SKM-1 treated with dmso at 0.1 percent for 144 hours (cell line): ENCODE data around the gene BRI3.

ENCODE experiments used
- DNase-seq: peaks from one replicate; lab custom pipeline; 2025; ENCODE audit not compliant: unreplicated experiment; lab: John Stamatoyannopoulos, UW

Gene BRI3

DNA sequence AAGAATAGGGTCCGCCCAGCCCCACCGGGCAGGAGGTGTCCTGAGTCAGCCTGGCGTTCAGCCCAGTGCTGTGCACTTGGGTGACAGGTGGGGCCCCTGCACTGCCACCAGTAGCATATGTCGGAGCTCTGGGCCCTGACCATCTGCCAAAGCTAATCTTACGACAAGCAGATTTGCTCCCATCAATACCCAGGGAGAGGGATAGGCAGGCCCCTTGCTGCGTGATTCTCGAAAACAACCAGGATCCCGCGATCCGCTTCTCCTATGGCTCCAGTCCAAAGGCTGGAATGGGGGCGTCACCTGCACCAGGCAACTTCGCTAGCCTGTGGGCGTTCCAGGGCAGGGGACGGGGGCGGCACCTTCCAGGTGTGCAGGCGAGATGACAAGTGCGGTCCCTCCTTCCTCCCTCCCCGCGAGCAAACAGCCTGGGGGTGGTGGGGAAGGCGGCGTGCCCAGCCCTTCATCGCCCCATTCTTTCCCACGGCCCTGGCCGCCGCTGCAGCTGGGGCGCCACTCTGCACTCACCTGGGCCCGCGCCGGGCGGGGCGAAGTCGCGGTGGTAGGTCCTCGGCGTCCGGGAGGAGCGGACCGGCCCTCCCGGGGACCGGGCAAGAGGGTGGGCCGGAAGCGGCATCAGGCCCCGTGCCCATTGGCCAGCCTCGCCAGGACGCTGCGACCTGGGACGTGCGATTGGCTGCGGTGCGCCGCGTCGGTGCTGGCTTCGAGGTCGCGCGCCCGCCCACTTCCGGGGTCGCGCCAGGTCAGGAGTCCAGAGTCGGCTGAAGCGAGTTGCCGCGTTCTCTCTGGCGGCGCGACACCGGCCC is 29.7 kb upstream of the BRI3 start, which contains the start of gene TECPR1:
Gene TECPR1, minus strand, starts transcription at position 632 of the 824 bp plus-strand sequence. CDS start 6,086 bp downstream, outside the sequence.
- DNase-seq, result peak; percentile 93

DNA sequence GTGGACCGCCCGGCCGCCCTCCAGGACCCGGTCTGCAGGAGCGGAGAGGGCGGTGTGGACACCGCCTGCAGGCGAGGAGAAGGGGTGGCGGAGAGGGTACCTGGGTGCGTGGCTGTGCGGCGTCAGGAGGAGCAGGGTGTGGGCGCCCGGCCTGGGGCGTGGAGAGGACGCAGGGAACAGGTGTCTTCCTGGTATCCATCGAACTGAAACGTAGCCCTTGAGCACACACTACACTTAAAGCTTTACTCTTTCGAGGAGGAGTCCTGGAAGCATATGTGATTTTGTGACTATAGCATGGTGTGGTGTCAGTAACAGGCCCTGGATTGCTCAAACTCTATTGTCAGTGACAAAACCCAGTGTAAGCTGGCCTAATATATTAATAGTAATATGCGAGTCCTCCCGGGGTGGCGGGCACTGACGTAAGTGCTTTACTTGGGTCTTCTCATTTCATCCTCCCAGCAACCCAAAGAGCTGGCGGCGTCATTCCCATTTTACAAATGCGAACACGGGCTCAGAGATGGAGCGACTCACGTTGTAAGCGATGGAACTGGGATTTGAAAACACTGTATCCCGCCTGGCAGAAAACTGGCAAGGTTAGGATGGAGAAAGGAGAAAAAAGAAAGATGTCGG is 28.9 kb upstream of the BRI3 start:
- no peak for DNase-seq

DNA sequence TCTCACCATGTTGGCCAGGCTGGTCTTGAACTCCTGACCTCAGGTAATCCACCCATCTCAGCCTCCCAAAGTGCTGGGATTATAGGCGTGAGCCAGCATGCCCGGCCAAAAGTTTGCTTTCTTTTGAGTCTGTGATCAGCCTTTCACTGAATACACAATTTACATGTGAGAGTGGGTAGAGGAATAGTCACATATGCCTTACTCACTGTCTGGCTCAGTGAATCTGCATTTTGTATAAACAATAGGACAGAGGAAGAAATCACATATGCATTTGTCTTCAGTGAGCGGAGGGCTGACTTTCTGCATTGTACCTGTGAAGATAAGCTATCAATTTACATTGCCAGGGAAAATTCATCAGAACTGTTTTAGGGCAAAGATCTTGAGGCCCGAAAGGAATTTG is 27.0 kb upstream of the BRI3 start:
- DNase-seq, result no peak

DNA sequence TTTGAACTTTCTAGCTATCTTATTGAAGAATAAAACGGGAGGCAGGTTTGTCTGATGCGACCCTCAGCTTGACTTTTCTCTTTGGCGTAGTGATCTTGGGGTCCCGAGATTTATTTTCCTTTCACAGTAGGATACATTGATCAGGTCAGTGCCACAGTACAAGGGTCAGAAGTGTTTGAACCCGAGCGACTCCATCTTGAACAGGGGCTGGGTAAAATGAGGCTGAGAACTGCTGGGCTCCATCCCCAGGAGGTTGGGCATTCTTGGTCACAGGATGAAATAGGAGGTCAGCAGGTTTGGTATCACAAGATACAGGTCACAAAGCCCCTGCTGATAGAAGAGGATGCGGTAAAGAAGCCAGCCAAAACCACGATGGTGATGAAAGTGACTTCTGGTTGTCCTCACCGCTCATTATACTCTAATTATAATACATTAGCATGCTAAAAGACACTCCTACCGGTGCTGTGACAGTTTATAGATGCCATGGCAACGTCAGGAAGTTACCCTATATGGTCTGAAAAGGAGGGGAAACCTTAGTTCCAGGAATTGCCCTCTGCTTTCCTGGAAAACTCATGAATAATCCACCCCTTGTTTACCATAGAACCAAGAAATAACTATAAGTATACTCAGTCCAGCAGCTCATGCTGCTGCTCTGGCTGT is 26.4 kb upstream of the BRI3 start:
- no peak for DNase-seq

DNA sequence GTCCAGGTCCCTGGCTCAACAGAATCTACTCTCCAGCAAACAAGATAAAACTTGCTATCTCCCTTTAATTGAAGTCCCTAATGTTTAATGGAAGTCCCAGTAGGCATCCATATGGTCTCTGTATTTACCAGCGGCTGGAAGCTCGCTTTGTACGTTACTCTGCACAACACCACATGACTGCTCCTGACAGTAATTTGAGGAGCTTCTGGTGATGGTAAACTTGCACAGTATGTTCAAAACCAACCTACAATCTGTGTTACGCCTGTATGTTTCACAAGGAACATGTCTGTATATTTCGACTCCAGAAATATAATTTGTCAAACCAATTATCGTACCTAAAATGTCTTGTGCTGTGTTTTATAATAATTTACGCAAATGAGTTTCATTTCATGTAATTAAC is 25.1 kb upstream of the BRI3 start:
- DNase-seq, result no peak

DNA sequence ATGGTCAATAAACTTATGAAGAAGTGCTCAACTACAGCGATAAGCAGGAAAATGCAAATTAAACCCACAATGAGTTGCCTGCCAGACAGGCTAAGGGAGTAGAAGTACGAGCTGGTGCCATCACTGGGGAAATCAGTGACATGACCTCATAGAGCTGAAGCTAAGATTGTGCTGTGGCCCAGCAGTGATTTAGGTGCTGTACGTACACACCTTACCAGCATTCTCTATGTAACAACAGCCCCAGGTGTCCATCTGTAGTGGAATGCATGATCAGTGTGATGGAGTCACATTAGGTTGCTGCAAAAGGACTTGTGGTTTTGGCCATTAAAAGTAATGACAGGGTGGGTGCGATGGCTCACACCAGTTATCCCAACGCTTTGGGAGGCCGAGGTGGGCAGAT is 23.8 kb upstream of the BRI3 start:
- DNase-seq, result no peak

DNA sequence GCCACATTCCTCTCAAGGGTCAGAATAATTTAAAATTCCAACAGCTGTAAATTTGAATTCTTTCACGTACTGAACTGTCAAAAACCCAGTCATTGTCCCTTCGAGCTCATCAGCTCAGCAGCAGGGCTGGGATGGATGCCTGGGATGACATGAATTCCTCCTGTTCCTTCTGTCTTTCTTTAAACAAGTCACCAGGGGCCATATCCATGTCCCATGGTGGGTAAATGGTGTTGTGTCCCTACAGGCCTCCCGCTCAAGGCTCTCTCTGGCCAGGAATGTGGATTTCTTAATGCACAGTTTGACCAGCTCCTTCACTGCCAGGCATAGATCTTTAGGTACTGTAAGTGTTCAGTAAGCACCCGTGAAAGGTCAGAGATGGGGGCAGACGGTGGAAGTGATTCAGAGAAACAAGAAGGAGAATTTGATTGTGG is 15.6 kb upstream of the BRI3 start:
- no peak for DNase-seq

DNA sequence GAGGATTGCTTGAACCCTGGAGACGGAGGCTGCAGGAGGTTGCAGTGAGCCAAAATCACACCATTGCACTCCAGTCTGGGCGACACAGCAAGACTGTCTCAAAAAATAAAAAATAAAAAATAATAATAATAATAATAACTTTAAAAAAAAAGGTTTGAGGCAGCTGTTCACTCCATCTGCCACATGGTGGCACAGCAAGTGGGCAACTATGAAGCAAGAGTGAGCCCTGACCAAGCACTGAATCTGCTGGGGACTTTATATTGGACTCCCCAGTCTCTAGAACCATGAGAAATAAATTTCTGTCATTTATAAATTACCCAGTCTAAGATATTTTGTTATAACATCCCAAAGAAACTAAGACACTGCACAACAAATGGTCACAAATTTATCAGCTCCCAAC is 14.6 kb upstream of the BRI3 start:
- DNase-seq, result no peak

DNA sequence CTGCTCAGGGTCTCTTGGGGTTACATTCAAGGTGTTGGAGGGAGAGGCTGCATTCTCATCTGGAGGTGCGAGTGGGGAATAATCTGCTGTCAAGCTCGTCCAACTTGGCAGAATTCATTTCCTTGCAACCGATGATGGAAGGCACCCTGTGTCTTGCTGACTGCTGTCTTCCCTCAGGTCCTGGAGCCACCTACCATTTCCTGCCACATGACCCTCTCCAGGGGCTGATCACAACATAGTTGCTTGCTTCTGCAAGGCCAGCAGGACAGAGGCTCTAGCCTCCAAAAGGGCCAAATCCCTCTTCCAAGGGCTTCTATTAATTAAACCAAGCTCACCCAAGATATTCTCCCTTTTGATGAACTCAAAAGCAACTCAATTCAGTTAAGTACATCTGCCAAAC is 14.2 kb upstream of the BRI3 start:
- no peak for DNase-seq

DNA sequence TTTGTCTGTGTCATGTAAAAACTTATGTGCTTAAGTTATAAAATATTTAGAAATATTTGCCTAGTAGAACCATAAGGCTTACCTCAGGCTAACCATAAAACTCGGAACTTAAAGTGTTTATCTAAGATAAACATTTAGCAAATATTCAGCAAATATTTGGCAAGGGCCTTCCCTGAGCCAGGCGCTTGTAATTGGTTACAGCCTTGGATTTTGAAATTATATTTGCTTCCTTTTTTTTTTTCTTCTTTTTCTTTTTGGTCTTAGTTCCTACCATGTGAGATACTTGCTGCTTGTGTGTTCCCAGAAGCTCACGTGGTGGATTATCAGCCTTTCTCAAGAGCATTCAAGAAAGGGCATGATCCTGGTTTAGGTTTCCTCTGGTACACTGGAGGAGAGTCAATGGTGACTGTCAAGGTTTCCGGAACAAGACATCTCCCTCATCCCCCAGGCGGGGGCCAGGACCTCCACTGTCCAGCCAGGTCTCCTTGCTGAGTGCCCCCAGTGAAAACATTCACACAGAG is 5.2 kb upstream of the BRI3 start:
- peak; percentile 69 for DNase-seq

DNA sequence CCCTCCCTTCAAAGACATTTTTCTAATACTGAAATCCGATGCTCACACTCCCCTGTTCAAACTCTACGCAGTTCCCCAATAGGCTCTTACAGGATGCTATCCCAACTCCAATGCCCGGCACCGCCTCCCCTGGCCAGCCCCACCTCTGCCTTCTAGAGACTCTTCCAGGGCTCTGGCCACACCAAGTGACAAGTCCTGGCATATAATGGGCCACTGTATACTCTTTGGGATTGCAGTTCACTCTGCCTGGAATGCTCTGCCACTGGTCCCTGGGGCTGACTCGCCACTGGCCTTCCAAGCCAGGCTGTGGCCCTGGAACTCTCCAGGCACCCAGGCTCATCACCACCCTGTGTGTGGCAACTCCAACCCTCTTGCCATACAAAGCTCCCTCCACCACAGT is 3.1 kb upstream of the BRI3 start:
- no peak for DNase-seq

DNA sequence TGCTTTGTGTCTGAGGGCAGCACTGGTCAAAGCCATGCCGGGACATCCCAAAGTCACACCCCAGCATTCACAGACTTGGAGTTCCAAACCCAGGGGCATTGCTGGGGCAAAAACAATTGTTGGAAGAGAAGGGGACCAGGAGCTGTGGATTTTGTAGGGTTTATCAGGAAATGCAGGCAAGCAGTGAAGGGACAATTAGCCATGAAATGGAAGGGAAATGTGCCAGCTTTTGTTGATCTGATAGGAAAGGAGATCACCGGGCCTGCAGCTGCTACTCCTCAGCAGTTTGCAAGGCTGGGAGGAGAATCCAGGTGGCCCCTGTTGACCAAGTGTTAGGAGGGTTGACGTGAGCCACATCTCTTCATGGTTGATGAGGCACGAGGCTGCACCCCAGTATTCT is 2.5 kb upstream of the BRI3 start:
- no peak for DNase-seq

DNA sequence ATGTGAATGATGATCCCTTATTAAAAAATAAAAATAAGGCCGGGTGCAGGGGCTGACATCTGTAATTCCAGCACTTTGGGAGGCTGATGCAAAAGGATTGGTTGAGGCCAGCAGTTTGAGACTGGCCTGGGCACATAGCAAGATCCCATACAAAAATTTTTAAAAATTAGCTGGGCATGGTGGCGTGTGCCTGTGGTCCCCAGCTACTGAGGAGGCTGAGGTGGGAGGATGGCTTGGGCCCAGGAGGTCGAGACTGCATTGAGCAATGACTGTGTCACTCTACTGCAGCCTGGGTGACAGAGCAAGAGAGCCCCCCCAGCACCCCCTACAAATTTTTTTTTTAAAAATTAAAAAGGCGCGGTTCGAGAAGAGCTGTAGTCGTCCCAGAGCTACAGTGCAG is 1.2 kb upstream of the BRI3 start:
- no peak for DNase-seq

DNA sequence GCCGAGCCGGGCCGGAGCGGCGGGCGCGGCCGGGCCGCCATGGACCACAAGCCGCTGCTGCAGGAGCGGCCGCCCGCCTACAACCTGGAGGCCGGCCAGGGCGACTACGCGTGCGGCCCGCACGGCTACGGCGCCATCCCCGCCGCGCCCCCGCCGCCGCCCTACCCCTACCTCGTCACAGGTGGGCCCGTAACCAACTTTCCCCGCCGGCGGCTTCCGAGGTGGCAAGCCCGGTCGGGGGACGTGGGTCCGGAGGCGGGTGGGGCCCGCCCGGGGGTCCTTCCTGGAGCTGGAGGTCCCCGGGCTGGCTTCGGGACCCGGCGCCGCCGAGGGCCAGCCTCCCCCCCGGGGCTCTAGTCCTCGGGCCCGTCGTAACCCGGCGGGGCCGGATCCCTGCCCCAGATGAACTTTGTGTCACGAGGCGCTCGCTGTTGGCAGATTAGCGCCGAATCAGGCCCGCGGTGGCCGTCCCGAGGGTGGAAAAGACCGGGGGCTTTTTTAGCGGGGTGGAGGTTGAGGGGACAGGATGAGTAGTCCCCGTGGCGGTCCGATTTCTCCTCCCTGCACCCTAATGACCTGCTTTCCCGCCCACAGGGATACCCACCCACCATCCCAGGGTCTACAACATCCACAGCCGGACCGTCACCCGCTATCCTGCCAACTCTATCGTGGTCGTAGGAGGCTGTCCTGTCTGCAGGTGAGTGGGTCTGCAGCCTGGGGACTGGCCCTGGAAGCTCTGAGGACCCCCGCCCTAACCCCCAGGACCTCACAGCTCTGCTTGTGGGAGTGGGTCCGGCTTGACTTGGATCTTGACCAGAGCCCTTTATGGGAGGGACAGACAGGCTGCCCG is 496 bp downstream of the BRI3 start:
- DNase-seq, result no peak

DNA sequence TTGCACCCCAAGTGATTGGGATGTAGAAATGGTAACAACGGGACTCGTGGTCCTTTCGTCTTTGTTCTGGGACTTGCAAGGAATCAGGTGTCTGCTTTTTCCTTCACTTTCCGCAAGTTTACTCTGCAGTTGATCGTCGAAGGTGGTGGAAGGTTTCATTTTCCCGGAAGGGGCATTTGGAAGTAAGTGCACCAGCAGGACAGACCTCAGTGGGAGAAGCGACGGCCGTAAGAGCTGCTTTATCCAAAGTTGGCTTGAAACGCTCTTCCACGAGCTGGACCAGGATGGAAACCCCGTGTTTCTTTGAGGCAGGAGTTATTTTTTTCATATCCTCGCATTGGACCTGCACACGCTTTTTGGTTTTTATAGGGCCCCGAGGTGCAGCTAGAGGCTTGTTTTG is 1.2 kb downstream of the BRI3 start:
- no peak for DNase-seq

DNA sequence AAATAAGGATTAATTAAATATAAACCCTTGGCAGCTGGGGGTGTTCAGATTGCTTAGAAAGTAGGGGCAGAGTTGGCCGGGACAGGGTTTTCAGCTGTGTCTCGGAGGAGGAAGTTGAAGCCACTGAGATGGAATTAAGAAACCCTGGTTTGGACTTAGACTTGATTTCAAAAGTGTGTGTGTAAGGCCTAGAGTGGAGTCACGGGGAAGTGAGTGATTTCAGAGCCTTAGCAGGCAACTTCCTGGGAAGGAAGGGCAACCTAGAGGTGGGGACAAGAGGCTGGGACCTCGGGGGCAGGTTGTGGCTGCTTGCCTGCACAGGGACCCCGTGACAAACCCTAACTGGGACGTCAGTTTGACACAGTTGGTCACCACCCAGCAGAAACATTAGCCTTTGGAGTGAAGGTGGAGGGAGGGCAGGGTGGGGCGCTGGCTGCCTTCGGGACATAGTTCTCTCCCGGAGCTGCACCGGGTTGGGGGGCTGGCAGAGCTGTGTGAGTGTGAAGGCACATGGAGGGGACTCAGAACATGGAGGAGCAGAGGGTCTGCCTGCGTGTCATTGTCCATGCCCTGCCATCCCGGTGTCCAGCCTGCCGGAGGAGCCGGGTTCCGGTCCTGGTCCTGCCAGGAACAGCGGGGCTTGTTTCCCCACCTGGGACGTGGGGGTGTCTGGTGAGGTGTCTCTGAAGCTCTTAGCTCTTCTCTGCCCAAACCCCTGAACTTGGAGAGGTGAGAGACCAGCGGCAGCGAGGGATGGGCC is 1.8 kb downstream of the BRI3 start:
- DNase-seq, result peak; percentile 96

DNA sequence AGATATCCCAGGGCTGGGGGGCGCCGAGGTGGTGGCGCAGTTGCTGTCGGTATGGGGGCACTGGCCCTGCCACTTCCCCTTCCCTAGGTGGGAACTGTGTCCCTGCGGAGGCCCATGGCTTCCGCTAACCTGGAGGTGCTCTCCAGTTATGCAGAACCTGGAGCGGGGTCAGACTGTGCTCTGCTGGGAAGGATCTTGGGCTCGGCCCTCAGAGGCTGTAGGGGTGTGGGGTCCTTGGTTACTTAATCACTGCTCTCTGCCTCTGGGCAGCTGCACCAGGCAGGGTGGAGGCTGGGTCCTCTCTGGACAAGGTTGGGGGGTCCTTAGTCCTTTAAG is 2.4 kb downstream of the BRI3 start:
- DNase-seq, result no peak

DNA sequence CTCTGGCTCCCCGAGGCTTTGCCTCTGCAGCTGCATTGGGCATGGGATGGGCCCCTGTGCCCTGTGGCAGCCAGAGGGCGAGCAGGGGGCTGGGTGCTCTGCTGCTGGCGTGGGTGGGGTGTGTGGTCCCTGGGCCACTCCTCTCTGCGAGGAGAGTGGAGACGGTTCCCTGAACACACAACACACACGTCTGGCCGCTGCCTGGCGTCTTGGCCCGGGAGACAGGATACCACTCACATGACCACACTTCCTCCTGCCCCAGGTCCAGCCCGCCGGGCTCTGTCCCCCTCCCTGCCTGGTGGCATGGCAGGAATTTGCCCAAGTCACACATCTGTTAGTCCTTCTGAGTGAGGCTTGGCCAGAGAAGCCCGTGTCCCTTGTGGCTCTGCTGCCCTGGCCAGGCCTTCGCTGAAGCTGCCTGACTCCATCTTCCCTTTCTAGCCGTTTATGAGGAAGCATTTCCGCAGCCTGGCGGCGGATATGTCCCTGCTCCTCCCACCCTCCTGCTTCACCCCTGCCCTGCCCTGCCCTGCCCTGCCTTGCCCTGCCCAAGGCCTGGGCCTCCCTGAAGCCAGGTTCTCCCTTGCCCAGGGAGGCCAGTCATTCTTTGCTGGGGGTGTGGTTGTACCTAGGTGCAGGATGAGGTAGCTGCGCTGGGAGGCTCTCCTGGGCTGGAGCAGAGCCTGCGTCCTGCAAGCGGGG is 3.0 kb downstream of the BRI3 start:
- no peak for DNase-seq

DNA sequence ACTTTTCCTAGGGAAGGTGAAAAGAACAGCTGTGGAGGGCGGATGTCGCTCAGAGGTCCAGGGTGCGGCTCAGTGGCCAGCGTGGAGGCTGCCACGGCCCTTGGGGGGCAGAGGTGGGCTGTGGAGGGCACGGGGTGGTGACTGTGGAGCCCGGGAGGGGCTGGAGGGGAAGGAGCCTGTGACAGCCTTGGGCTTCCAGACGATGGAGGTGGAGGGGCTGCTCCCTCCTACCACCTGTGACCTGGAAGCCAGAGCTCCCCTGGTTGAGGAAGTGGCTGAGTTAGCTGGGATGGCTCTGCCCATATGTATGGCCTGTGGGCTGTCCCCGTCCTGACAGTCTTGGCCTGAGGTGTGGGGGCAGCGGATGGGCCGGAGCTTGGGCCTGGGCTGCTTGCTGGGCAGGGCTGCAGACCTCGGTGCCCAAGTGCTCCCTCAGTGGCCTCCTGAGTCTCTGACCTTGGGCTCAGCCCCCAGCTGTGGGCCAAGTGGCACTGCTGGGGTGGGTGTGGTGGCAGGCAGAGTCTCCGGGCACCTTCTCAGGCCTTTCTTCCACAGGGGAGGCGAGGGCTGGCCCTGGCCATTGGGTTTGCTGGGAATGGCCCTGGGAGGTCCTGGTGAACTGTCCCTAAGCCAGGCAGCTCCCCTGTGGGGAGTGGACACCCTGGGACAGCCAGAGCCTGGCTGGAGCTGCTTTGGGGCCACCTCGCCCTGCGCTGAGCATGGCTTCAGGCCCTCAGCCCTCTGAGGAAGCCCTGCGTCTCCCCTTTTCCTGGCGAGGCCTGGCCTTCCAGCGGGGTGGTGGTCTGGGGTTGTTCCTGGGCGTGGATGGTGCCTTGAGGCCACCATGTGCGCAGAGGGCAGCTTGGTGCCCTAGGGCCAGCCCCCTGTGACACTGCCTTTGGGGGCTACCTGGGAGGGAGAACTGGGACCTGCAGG is 3.9 kb downstream of the BRI3 start:
- no peak for DNase-seq
